Caco-2 (cell line): ENCODE results near the gene FAM43B. TPM values are rescaled to one million over a fixed set of nuclear protein-coding genes. Genes with fewer than 3 reads are reported as not detected.

Source experiments
- BruUV-seq: library from RNA; stranded (reverse); fragments of 400-500 nt; replicated peaks from 2 replicates; lab custom pipeline; 2021; lab: Mats Ljungman, UMichigan
- CTCF ChIA-PET: fragments of 300-600 bp; sonication (Branson Sonifier 250); formaldehyde crosslinking; loops from one replicate; lab custom pipeline; 2022; ENCODE audit warnings: antibody characterized with exemption; lab: Charles Lee
- POLR2A ChIA-PET: fragments of 300-600 bp; sonication (Branson Sonifier 250); formaldehyde crosslinking; loops from one replicate; lab custom pipeline; 2022; ENCODE audit warnings: antibody characterized with exemption; lab: Charles Lee
- DNase-seq, 2 experiments: peaks; one replicate each; pipeline versions ENCODE4 v3.0.0 to v3.0.0-alpha.2; 2020 to 2022
- H3K27me3 ChIP-seq: replicated peaks from 2 replicates; pipeline ENCODE4 v1.6.0; 2011; ENCODE audit warnings: low read length; ENCODE audit not compliant: control insufficient read depth, insufficient read depth
- H3K36me3 ChIP-seq: 2 replicates; pipeline ENCODE4 v1.5.1; 2011; ENCODE audit warnings: low read length; ENCODE audit not compliant: control insufficient read depth, insufficient read depth
- H3K4me1 ChIP-seq: fragments of 250-450 bp; sonication (Bioruptor Pico); 2 replicates; pipeline ENCODE4 v1.5.1; 2020; ENCODE audit warnings: mild to moderate bottlenecking
- H3K4me3 ChIP-seq: 2 replicates; pipeline ENCODE4 v1.5.1; 2011; ENCODE audit warnings: low read depth, mild to moderate bottlenecking, control low read depth, low read length
- H3K9me3 ChIP-seq: fragments of 250-450 bp; sonication (Bioruptor Pico); 2 replicates; pipeline ENCODE4 v1.5.1; 2020; ENCODE audit warnings: mild to moderate bottlenecking, moderate library complexity
- H3K27ac Mint-ChIP-seq: one replicate; pipeline ENCODE4 v1.8.0; 2022; ENCODE audit warnings: mixed read lengths; ENCODE audit not compliant: unreplicated experiment
- H3K27me3 Mint-ChIP-seq: one replicate; pipeline ENCODE4 v1.8.0; 2022; ENCODE audit warnings: mixed read lengths; ENCODE audit not compliant: insufficient read depth, unreplicated experiment
- H3K36me3 Mint-ChIP-seq: one replicate; pipeline ENCODE4 v1.8.0; 2022; ENCODE audit warnings: mild to moderate bottlenecking, mixed read lengths; ENCODE audit not compliant: insufficient read depth, unreplicated experiment
- H3K4me1 Mint-ChIP-seq: one replicate; pipeline ENCODE4 v1.8.0; 2022; ENCODE audit warnings: low read depth, mixed read lengths; ENCODE audit not compliant: unreplicated experiment
- H3K4me3 Mint-ChIP-seq: one replicate; pipeline ENCODE4 v1.8.0; 2022; ENCODE audit warnings: mild to moderate bottlenecking, moderate library complexity, mixed read lengths; ENCODE audit not compliant: unreplicated experiment
- H3K9me3 Mint-ChIP-seq: one replicate; pipeline ENCODE4 v1.8.0; 2022; ENCODE audit warnings: mixed read lengths; ENCODE audit not compliant: unreplicated experiment
- intact Hi-C: fragments of 100-400 bp; cut with micrococcal nuclease; formaldehyde crosslinking; loops from one replicate; pipeline ENCODE4 v1.10.0; 2022; ENCODE audit not compliant: unreplicated experiment
- total RNA-seq: library from RNA; stranded (reverse); gene quantifications from 2 replicates; pipeline ENCODE4 v1.2.3, GENCODE V29; 2022
- TF ChIP-seq, protein P1 (sequence below), 2 experiments: fragments of 200-600 bp in 1 of 2; IDR thresholded peaks; 1 replicate in 1 of 2; 2 replicates in 1 of 2; pipeline versions ENCODE4 v1.5.1 to v1.8.0; 2011 to 2022; ENCODE audit warnings: antibody characterized with exemption in 1 of 2, control low read depth in 1 of 2, inconsistent platforms in 1 of 2, low read depth in 1 of 2, low read length in 1 of 2, mild to moderate bottlenecking in 1 of 2, moderate library complexity in 1 of 2; ENCODE audit not compliant: insufficient read depth in 1 of 2, severe bottlenecking in 1 of 2, unreplicated experiment in 1 of 2

The FAM43B gene
- total RNA-seq, 1 experiment from 2014 or later, result 3.6 TPM

DNA sequence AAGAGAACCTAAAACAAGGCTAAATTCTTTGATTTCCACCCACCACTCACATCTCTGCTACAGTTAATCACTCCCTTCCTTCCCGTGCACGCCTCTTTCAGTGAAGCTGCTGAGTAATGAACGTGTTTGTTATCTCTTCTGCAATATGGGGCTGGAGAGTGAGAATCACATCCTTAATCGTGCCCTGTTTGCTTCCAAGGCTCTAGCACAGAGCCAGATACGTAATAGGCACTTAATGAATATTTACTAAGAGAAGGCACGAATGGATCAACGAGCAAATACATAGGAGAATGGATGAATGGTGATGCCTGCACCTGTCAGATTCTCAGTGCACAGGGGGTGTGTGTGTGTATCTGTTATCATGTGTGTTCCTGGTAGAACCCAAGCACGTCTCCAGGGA is 22.1 kb upstream of the FAM43B start:
- Mint-ChIP-seq H3K36me3 (no peaks in the 10 kb centered on the region), H3K4me3 (no peak overlapping the region), H3K9me3 (no peaks in the 10 kb centered on the region), H3K27ac (peak overlapping the region; percentile 30), H3K4me1 (peaks cover 21% of the 10 kb centered on the region), H3K27me3 (no peaks in the 10 kb centered on the region)
- BruUV-seq, result no TSS peak
- Histone ChIP-seq H3K27me3 (no peaks in the 10 kb centered on the region), H3K9me3 (no peaks in the 10 kb centered on the region), H3K4me1 (peaks cover 14% of the 10 kb centered on the region; the same call in 1 of the 2 replicates), H3K36me3 (no peaks in the 10 kb centered on the region), H3K4me3 (no peak overlapping the region)
- ChIA-PET CTCF (no interaction called here), POLR2A (no interaction called here)
- intact Hi-C loops, result no loop called here
- TF ChIP-seq, protein P1, sequence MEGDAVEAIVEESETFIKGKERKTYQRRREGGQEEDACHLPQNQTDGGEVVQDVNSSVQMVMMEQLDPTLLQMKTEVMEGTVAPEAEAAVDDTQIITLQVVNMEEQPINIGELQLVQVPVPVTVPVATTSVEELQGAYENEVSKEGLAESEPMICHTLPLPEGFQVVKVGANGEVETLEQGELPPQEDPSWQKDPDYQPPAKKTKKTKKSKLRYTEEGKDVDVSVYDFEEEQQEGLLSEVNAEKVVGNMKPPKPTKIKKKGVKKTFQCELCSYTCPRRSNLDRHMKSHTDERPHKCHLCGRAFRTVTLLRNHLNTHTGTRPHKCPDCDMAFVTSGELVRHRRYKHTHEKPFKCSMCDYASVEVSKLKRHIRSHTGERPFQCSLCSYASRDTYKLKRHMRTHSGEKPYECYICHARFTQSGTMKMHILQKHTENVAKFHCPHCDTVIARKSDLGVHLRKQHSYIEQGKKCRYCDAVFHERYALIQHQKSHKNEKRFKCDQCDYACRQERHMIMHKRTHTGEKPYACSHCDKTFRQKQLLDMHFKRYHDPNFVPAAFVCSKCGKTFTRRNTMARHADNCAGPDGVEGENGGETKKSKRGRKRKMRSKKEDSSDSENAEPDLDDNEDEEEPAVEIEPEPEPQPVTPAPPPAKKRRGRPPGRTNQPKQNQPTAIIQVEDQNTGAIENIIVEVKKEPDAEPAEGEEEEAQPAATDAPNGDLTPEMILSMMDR (IDR thresholded peaks at IDR 0.05; ENCODE audit: insufficient read depth in 1 of 2, low read depth in 1 of 2, low read length in 1 of 2, severe bottlenecking in 1 of 2, unreplicated experiment in 1 of 2), result no peak
- DNase-seq, result no peak

GRCh38 chr1:20530901-20531300 is 21.5 kb upstream of the FAM43B start:
- Mint-ChIP-seq H3K27me3 (no peaks in the 10 kb centered on the region), H3K4me3 (no peak overlapping the region)

GRCh38 chr1:20533635-20534034 is 18.7 kb upstream of the FAM43B start:
- no peaks in the 10 kb centered on the region for H3K27me3 Mint-ChIP-seq
- H3K36me3 Mint-ChIP-seq, result no peaks in the 10 kb centered on the region
- intact Hi-C loops, result no loop called here
- no peaks in the 10 kb centered on the region for H3K9me3 ChIP-seq
- no peak for DNase-seq
- H3K4me3 ChIP-seq, result no peak overlapping the region
- no peaks in the 10 kb centered on the region for H3K36me3 ChIP-seq
- peaks cover 17% of the 10 kb centered on the region for H3K4me1 ChIP-seq
- POLR2A ChIA-PET, result no interaction called here
- no TSS peak for BruUV-seq
- H3K27me3 ChIP-seq, result no peaks in the 10 kb centered on the region
- CTCF ChIA-PET, result interaction anchor here (1.0 kb wide), 1 partner anchor 18 kb away, joined by 3 read pairs; no protein-coding TSS in a partner anchor
- peaks cover 29% of the 10 kb centered on the region for H3K4me1 Mint-ChIP-seq
- TF ChIP-seq, protein P1 (IDR thresholded peaks at IDR 0.05; ENCODE audit: insufficient read depth in 1 of 2, low read depth in 1 of 2, low read length in 1 of 2, severe bottlenecking in 1 of 2, unreplicated experiment in 1 of 2), result no peak
- peak overlapping the region; percentile 73 for H3K27ac Mint-ChIP-seq
- H3K9me3 Mint-ChIP-seq, result no peaks in the 10 kb centered on the region
- H3K4me3 Mint-ChIP-seq, result no peak overlapping the region

More at GRCh38 chr1:20530901-20531300, 21.5 kb upstream of the FAM43B start:
- POLR2A ChIA-PET, result no interaction called here
- Mint-ChIP-seq H3K27ac (no peak overlapping the region), H3K36me3 (no peaks in the 10 kb centered on the region), H3K4me1 (peaks cover 21% of the 10 kb centered on the region), H3K9me3 (no peaks in the 10 kb centered on the region)
- no peak overlapping the region for H3K4me3 ChIP-seq
- CTCF ChIA-PET, result no interaction called here
- intact Hi-C loops, result no loop called here
- H3K36me3 ChIP-seq, result no peaks in the 10 kb centered on the region
- no peaks in the 10 kb centered on the region for H3K27me3 ChIP-seq
- H3K9me3 ChIP-seq, result no peaks in the 10 kb centered on the region
- no peak for DNase-seq
- BruUV-seq, result no TSS peak
- peaks cover 14% of the 10 kb centered on the region; the same call in 1 of the 2 replicates for H3K4me1 ChIP-seq
- TF ChIP-seq, protein P1 (IDR thresholded peaks at IDR 0.05; ENCODE audit: insufficient read depth in 1 of 2, low read depth in 1 of 2, low read length in 1 of 2, severe bottlenecking in 1 of 2, unreplicated experiment in 1 of 2), result no peak
